COLO668 (cell line): Measurements from ENCODE around the gene CRYGD.
"Not testable (repeated sequence)": the region's sequence is repeated elsewhere in the genome, so short reads cannot be mapped to it uniquely, and the experiment has no call there.

ENCODE experiments used
- DNase-seq: peaks from one replicate; lab custom pipeline; 2025; ENCODE audit not compliant: unreplicated experiment; lab: John Stamatoyannopoulos, UW

Gene CRYGD

GRCh38 chr2:208130712-208131110 is 6.4 kb upstream of the CRYGD start:
- DNase-seq = no peak

GRCh38 chr2:208129744-208130711 is 5.7 kb upstream of the CRYGD start, which contains the start of gene CRYGC:
CRYGC (minus strand) TSS chr2:208129828; CDS start chr2:208129792, 36 bp downstream.
- DNase-seq = no peak

GRCh38 chr2:208128136-208128535 is 3.8 kb upstream of the CRYGD start:
- DNase-seq = no peak

GRCh38 chr2:208127090-208127489 is 2.8 kb upstream of the CRYGD start:
- DNase-seq = no peak

GRCh38 chr2:208125251-208125650 is 927 bp upstream of the CRYGD start:
- no peak for DNase-seq

- DNase-seq = no peak
These were observed 2.1 kb downstream of the CRYGD start for GRCh38 chr2:208122248-208122647.

GRCh38 chr2:208118918-208119317 is 5.4 kb downstream of the CRYGD start:
- DNase-seq = no peak

GRCh38 chr2:208117390-208117789 is 6.9 kb downstream of the CRYGD start:
- not testable (repeated sequence) for DNase-seq

- DNase-seq = peak; percentile 68
These were observed 11.4 kb downstream of the CRYGD start for GRCh38 chr2:208112969-208113368.

GRCh38 chr2:208112273-208112745 is 12.0 kb downstream of the CRYGD start:
- DNase-seq = not testable (repeated sequence)

- DNase-seq = no peak
These were observed 20.7 kb downstream of the CRYGD start for GRCh38 chr2:208103616-208104015.

GRCh38 chr2:208101716-208102631 is 22.4 kb downstream of the CRYGD start:
- no peak for DNase-seq

- no peak for DNase-seq
These were observed 24.4 kb downstream of the CRYGD start for GRCh38 chr2:208099682-208100470.

- DNase-seq = not testable (repeated sequence)
These were observed 25.6 kb downstream of the CRYGD start for GRCh38 chr2:208098701-208099100.

GRCh38 chr2:208098267-208098666 is 26.1 kb downstream of the CRYGD start:
- no peak for DNase-seq

GRCh38 chr2:208097801-208098200 is 26.5 kb downstream of the CRYGD start:
- no peak for DNase-seq

- DNase-seq = no peak
These were observed 27.0 kb downstream of the CRYGD start for GRCh38 chr2:208097313-208097712.

GRCh38 chr2:208096080-208096479 is 28.2 kb downstream of the CRYGD start:
- DNase-seq = no peak

GRCh38 chr2:208093128-208093527 is 31.2 kb downstream of the CRYGD start:
- no peak for DNase-seq

- no peak for DNase-seq
These were observed 32.1 kb downstream of the CRYGD start for GRCh38 chr2:208092093-208092832.
